ENCODE results near the gene TMEM89. TPM values are rescaled to one million over a fixed set of nuclear protein-coding genes. Genes with fewer than 3 reads are reported as not detected.

The TMEM89 gene
- total and polyA plus RNA-seq, 2 of the 13 experiments (the other 11 are each of a cell fraction or from before 2014, with no cell fraction given), result 0.31 to 0.59 TPM

DNA sequence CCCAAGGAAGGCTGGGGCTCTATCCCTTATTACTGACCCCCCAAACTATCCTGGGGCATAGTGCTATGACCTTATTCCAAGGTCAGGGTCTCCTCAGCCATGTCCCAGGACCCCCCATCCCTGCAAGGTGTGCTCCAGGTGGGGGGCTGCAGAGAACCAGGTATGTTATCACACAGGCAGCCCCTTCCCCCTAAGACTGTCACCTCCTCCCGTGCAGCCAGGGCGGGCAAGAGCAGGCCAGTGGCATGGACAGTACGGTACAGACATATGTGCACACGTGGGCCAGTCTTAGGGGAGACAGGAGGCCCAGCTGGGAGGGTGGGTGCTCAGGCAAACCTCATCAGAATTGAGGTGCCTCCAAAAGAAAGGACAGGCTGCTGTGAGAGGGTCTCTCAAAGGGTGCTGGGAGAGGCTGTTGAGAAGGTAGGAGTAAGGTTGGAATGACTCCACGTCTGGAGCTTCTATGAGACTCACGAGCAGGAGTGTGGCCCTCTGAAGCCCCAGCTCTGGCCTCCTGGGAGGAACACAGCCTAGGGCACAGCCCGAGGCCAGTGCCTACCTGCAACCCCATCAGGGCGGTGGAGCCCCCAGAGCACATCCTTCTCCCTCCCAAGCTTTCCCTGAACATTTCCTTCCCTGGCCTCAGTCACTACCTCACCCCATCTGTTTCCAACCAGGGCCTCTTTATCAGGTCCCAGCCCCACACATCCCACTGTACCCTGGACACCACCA lies 24.7 kb downstream of the TMEM89 start:
- Histone ChIP-seq H3K27ac (ENCODE audit: extremely low read length, insufficient read depth, low read length) (peak overlapping the region; percentile 0), H3K9ac (ENCODE audit: insufficient read depth, low read depth, low read length) (no peak overlapping the region), H3K4me3 (replicated peaks in 1 of 3; ENCODE audit: insufficient read depth in 1 of 3, low read depth in 2 of 3, low read length in 3 of 3) (no peak overlapping the region), H4K20me1 (ENCODE audit: insufficient read depth, low read length) (0 out of 2 replicates have a peak, but pooled peaks cover 8% of the 10 kb centered on the region), H3K4me1 (ENCODE audit: insufficient read depth, low read length) (peaks cover 35% of the 10 kb centered on the region), H3K79me2 (ENCODE audit: insufficient read depth, low read length) (no peaks in the 10 kb centered on the region), H3K4me2 (ENCODE audit: low read depth, low read length) (no peak overlapping the region), H2AFZ (ENCODE audit: low read length) (no peak overlapping the region), H3K36me3 (replicated peaks in 1 of 2; ENCODE audit: control insufficient read depth in 1 of 2, insufficient read depth in 2 of 2, low read length in 2 of 2) (peaks cover 27 to 42% of the 10 kb centered on the region in 2 experiments; a peak in 4 of 5 replicates), H3K9me3 (ENCODE audit: low read length) (no peaks in the 10 kb centered on the region), H3K27me3 (ENCODE audit: control insufficient read depth in 1 of 2, insufficient read depth in 2 of 2, low read length in 2 of 2) (no peaks in the 10 kb centered on the region)
- POLR2A ChIA-PET, result interaction anchor here (1.0 to 3.3 kb wide), 6 partner anchors 13 to 65 kb away, joined by 3 to 11 read pairs (median 4); partner anchors contain the start of genes SLC26A6 and UQCRC1
- FAIRE-seq (no peak), DNase-seq (ENCODE audit: low spot score) (no peak), ATAC-seq (peak; percentile 8; the same call in 1 of the 3 replicates)
- CTCF ChIA-PET (ENCODE audit: low intra/inter-chr PET ratio, low total read pairs), result no interaction called here
- intact Hi-C loops (cut with micrococcal nuclease; ENCODE audit: unreplicated experiment) (no loop called here), in situ Hi-C loops (cut with HindIII; ENCODE audit: extremely low pct_ligation_motif_present, low pct_unique_long_range_greater_than_20kb) (no loop called here)
- 88% methylated on average over 7 of the region's 8 CpGs for WGBS (ENCODE audit: low lambda C conversion rate)
- BruUV-seq (replicated peaks), result no TSS peak
- TF ChIP-seq AKAP8 (CRISPR knock-in tag; IDR thresholded peaks at IDR 0.05) (peak; percentile 38), ZNF296 (CRISPR knock-in tag; conservative IDR thresholded peaks at IDR 0.05) (no peak), ZNF431 (CRISPR knock-in tag; IDR thresholded peaks at IDR 0.05; ENCODE audit: borderline replicate concordance, low read depth) (no peak), ZNF251 (CRISPR knock-in tag; IDR thresholded peaks at IDR 0.05) (no peak), POLR2A (IDR thresholded peaks at IDR 0.05; ENCODE audit: insufficient read depth in 1 of 2, low read depth in 2 of 2, low read length in 2 of 2) (peak in 1 of 2 experiments; percentile 30; a peak in 1 of 4 replicates), GTF2F1 (IDR thresholded peaks at IDR 0.05; ENCODE audit: low read length) (no peak), EED (CRISPR knock-in tag; IDR thresholded peaks at IDR 0.05) (no peak), RORA (CRISPR knock-in tag; IDR thresholded peaks at IDR 0.05) (no peak), POGK (CRISPR knock-in tag; conservative IDR thresholded peaks at IDR 0.05) (no peak), SRSF9 (IDR thresholded peaks at IDR 0.05; ENCODE audit: borderline replicate concordance, insufficient read depth, low read depth, low read length, poor library complexity, severe bottlenecking) (no peak), POLR2G (IDR thresholded peaks at IDR 0.05; ENCODE audit: low read depth, low read length) (peak; percentile 46), U2AF2 (IDR thresholded peaks at IDR 0.05; ENCODE audit: low read depth, low read length) (no peak), SALL2 (CRISPR knock-in tag; IDR thresholded peaks at IDR 0.05) (no peak), RAD21 (CRISPR knock-in tag; IDR thresholded peaks at IDR 0.05) (no peak), HOXA9 (CRISPR knock-in tag; IDR thresholded peaks at IDR 0.05; ENCODE audit: borderline replicate concordance) (no peak), PITX1 (CRISPR knock-in tag; IDR thresholded peaks at IDR 0.05) (no peak), ISL2 (CRISPR knock-in tag; IDR thresholded peaks at IDR 0.05) (no peak), MIER2 (CRISPR knock-in tag; IDR thresholded peaks at IDR 0.05) (no peak), KLF11 (CRISPR knock-in tag; IDR thresholded peaks at IDR 0.05) (no peak), TFE3 (CRISPR knock-in tag; IDR thresholded peaks at IDR 0.05) (no peak), ARHGAP35 (CRISPR knock-in tag; IDR thresholded peaks at IDR 0.05; ENCODE audit: borderline replicate concordance) (no peak)
- TF ChIP-seq, protein P1, sequence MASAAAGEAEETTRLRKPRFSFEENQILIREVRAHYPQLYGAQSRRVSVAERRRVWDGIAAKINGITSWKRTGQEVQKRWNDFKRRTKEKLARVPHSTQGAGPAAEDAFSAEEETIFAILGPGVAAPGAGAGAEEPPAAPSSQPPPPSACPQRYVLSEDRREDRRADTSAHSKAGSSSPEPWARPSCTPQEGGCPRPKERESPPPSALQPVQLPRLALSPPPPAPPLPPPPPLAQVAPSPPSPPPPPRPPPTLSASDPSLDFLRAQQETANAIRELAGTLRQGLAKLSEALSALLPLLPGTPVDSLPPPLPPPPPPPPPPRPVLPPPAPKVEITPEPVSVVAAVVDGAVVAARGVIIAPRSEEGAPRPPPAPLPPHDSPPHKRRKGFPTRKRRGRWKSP (CRISPR knock-in tag; IDR thresholded peaks at IDR 0.05), result no peak
